ENCODE measurements around the gene UVRAG.

Gene UVRAG

GRCh38 chr11:75809991-75810390, 5.0 kb upstream of the UVRAG start:
- H2AFZ ChIP-seq: no peak overlapping the region
- no peaks in the 10 kb centered on the region for H3K9me3 ChIP-seq (ENCODE audit: control insufficient read depth, low read length)
- H3K4me2 ChIP-seq (ENCODE audit: low read length): no peak overlapping the region
- no peak overlapping the region for H3K4me3 ChIP-seq (ENCODE audit: low read depth, low read length)
- no peaks in the 10 kb centered on the region for H3K79me2 ChIP-seq
- no peak overlapping the region for H3K27ac ChIP-seq
- TF ChIP-seq CTCF (IDR thresholded peaks at IDR 0.05): no peak
- no peak overlapping the region for H3K9ac ChIP-seq
- no peaks in the 10 kb centered on the region for H3K4me1 ChIP-seq
- no peaks in the 10 kb centered on the region for H3K27me3 ChIP-seq (ENCODE audit: control insufficient read depth, insufficient read depth, low read length)
- H3K36me3 ChIP-seq (ENCODE audit: control insufficient read depth, insufficient read depth, low read length): no peaks in the 10 kb centered on the region

GRCh38 chr11:75810637-75811390, 4.2 kb upstream of the UVRAG start:
- no peak overlapping the region for H3K9ac ChIP-seq
- no peak overlapping the region for H3K4me3 ChIP-seq (ENCODE audit: low read depth, low read length)
- H3K27ac ChIP-seq: no peak overlapping the region
- H3K36me3 ChIP-seq (ENCODE audit: control insufficient read depth, insufficient read depth, low read length): no peaks in the 10 kb centered on the region
- TF ChIP-seq CTCF (IDR thresholded peaks at IDR 0.05): no peak
- H3K9me3 ChIP-seq (ENCODE audit: control insufficient read depth, low read length): no peaks in the 10 kb centered on the region
- no peaks in the 10 kb centered on the region for H3K27me3 ChIP-seq (ENCODE audit: control insufficient read depth, insufficient read depth, low read length)
- no peaks in the 10 kb centered on the region for H3K4me1 ChIP-seq
- no peak overlapping the region for H2AFZ ChIP-seq
- no peak overlapping the region for H3K4me2 ChIP-seq (ENCODE audit: low read length)
- peaks cover 5% of the 10 kb centered on the region for H3K79me2 ChIP-seq

- Histone ChIP-seq H3K9ac (no peak overlapping the region), H3K4me1 (peaks cover 4% of the 10 kb centered on the region), H2AFZ (no peak overlapping the region), H3K4me2 (ENCODE audit: low read length) (no peak overlapping the region), H3K27me3 (ENCODE audit: control insufficient read depth, insufficient read depth, low read length) (no peaks in the 10 kb centered on the region), H3K9me3 (ENCODE audit: control insufficient read depth, low read length) (no peaks in the 10 kb centered on the region), H3K79me2 (peaks cover 12% of the 10 kb centered on the region), H3K4me3 (ENCODE audit: low read depth, low read length) (no peak overlapping the region), H3K27ac (no peak overlapping the region), H3K36me3 (ENCODE audit: control insufficient read depth, insufficient read depth, low read length) (no peaks in the 10 kb centered on the region)
- TF ChIP-seq CTCF (IDR thresholded peaks at IDR 0.05): no peak
Observed at GRCh38 chr11:75811485-75811884, 3.5 kb upstream of the UVRAG start.

- Histone ChIP-seq H2AFZ (no peak overlapping the region), H3K9ac (no peak overlapping the region), H3K9me3 (ENCODE audit: control insufficient read depth, low read length) (no peaks in the 10 kb centered on the region), H3K27me3 (ENCODE audit: control insufficient read depth, insufficient read depth, low read length) (no peaks in the 10 kb centered on the region), H3K4me1 (peaks cover 10% of the 10 kb centered on the region), H3K36me3 (ENCODE audit: control insufficient read depth, insufficient read depth, low read length) (no peaks in the 10 kb centered on the region), H3K27ac (no peak overlapping the region), H3K79me2 (peaks cover 16% of the 10 kb centered on the region), H3K4me3 (ENCODE audit: low read depth, low read length) (no peak overlapping the region), H3K4me2 (ENCODE audit: low read length) (no peak overlapping the region)
- TF ChIP-seq CTCF (IDR thresholded peaks at IDR 0.05): no peak
Observed at GRCh38 chr11:75812542-75813040, 2.4 kb upstream of the UVRAG start.

- Histone ChIP-seq H2AFZ (no peak overlapping the region), H3K4me1 (peaks cover 10% of the 10 kb centered on the region), H3K4me2 (ENCODE audit: low read length) (no peak overlapping the region), H3K36me3 (ENCODE audit: control insufficient read depth, insufficient read depth, low read length) (no peaks in the 10 kb centered on the region), H3K79me2 (peaks cover 16% of the 10 kb centered on the region), H3K27me3 (ENCODE audit: control insufficient read depth, insufficient read depth, low read length) (no peaks in the 10 kb centered on the region), H3K4me3 (ENCODE audit: low read depth, low read length) (no peak overlapping the region), H3K9ac (no peak overlapping the region), H3K27ac (no peak overlapping the region), H3K9me3 (ENCODE audit: control insufficient read depth, low read length) (no peaks in the 10 kb centered on the region)
- TF ChIP-seq CTCF (IDR thresholded peaks at IDR 0.05): no peak
Observed at GRCh38 chr11:75813124-75813523, 1.9 kb upstream of the UVRAG start.

All from parathyroid adenoma (tissue), 2 donors.